GM21576 (cell line): ENCODE measurements around the gene DERL2.
"Not testable (repeated sequence)": the region's sequence is repeated elsewhere in the genome, so short reads cannot be mapped to it uniquely, and the experiment has no call there.

Experiments
- ATAC-seq: cut with Tn5 transposase; IDR thresholded peaks from one replicate; pipeline ENCODE4 v1.9.1; 2021; ENCODE audit warnings: mild to moderate bottlenecking, moderate library complexity; ENCODE audit not compliant: unreplicated experiment

DERL2 gene

DNA sequence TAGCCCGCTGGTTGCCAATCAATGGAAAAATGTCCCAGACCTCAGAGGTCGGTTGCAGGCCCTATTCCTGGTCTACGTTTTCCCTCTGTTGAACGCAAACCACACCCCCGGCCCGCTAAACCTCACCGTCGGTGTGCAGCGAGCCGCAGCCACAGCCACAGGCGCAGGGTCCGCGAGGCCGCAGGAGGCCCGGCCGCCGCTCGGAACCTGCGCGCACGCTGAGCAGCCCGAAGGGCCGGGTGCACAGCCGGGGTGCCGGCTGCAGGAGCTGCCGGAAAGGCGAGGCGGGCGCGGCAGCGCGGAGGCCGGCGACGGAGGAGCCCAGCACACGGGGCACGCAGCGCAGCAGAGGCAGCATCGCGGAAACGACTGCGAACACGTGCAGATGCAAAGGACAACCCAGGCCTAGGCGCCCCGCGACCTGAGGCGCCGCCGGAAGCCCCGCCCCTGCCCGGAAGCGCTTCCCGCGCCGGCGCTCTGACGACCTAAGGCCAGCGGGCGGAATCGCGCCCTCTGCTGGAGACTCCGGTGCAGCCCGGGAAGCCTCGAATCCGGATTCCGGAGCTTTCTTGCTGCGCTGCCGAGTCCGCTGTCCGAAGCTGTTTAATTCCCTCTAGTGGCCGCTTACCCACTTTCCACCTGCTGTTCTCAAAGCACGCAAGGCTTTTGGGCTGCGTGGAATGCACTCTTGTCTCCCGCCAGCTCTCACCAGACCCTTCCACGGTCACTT lies 47.1 kb downstream of the DERL2 start, which contains the start of gene C1QBP:
TSS of gene C1QBP (minus strand) at position 440 of the 730 bp plus-strand sequence. CDS start at position 358, 82 bp downstream.
- ATAC-seq: peak; percentile 72

DNA sequence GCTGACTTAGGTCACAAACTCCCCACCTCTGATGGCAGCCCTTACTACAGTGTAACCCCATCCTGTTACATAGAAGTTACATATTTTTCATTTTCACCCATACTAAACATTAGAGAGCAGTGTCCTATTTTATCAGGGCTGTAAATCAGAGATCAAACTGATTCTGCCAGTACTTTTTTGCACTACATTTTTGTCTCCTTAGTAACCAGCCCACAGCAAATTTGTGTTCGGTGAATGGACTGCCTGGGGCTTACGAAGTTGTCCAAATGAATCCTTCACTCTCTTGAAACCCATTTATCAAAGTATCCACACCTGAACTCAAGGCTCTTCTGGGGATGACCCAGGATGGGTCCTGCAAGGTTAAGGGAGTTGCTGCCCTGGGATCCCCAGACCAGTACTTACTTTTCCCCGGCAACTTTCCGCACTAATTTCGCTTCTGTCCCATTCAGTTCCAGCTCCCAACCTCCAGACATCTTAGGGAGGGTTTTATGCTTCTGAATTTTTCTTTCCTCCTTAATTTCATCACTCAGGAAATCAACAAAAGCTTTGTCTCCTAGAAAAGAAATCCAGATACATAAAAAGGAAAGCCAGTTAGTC lies 48.2 kb downstream of the DERL2 start:
- ATAC-seq: no peak

DNA sequence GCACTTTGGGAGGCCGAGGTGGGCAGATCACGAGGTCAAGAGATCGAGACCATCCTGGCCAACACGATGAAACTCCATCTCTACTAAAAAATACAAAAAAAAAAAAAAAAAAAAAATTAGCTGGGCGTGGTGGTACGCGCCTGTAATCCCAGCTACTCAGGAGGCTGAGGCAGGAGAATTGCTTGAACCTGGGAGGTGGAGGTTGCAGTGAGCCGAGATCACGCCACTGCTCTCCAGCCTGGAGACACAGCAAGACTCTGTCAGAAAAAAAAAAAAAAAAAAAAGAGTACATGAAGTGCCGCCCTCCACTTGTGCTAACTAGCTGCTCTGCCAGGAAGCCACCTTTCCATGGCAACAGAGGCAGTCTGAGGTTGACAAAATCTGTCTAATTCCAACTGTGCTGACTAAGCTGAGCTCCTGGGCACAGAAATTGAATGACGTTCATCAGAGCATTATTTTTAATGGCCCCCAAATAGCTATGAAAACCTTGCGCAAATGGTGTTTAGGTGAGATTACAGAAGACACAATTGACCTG lies 50.1 kb downstream of the DERL2 start:
- ATAC-seq: not testable (repeated sequence)

DNA sequence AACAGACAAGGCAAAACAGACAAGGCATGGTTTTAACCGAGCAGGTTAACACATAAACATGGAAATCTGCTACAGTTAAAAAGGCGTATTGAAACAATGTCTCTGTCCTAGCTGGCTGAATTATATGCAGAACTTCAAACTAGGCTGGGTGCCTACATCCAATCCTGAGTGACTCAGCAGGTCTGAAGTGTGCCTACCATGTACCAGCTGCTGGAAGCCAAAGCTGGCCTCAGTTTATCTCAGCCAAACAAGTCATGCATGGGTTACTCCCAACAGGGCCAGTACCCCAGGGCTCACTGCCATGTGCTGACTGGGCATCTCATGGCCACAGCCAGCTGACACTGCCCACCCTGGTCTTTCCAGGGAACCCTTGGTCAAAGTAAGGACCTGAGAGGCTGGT lies 51.0 kb downstream of the DERL2 start:
- no peak for ATAC-seq

DNA sequence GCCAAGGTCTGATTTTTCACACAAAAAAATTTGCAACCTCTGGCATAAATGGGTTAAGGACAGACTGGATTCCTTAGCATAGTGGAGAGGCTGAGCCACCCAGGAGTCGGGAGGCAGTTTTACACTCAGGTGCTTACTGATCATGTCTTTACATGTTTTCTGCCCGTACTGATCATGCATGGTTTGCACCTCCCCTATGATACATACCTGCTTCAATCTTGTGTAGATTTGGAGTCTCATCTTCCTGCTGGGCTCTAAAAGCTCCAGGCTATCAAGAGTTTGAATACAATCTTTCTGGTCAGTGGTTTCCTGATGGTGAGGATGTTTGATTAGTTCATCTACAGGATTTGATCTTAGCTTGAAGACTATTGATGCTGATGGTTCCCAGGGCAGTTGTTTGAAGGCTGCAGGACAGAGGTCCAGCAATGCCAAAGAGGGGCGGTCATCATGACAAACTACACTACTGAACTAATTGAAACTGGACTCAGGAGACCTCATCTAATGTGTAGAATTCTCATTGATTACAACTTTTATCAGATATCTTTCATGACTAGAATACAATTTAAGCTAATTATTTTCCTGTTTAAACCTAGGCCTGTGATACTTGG lies 53.9 kb downstream of the DERL2 start:
- no peak for ATAC-seq

DNA sequence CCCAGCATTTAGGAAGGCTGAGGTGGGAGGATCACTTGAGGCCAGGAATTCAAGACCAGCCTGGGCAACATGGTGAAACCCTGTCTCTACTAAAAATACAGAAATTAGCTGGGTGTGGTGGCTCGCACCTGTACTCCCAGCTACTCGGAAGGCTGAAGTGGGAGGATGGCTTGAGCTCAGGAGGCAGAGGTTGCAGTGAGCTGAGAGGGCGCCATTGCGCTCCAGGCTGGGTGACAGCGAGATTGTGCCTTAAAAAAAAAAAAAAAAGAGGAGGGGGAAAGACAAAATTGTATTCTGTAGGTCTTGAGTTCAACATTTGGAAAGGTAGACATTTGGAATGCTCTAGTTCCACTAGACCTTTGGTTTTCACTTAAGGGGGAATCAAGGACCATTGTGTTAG lies 54.7 kb downstream of the DERL2 start:
- ATAC-seq: not testable (repeated sequence)

DNA sequence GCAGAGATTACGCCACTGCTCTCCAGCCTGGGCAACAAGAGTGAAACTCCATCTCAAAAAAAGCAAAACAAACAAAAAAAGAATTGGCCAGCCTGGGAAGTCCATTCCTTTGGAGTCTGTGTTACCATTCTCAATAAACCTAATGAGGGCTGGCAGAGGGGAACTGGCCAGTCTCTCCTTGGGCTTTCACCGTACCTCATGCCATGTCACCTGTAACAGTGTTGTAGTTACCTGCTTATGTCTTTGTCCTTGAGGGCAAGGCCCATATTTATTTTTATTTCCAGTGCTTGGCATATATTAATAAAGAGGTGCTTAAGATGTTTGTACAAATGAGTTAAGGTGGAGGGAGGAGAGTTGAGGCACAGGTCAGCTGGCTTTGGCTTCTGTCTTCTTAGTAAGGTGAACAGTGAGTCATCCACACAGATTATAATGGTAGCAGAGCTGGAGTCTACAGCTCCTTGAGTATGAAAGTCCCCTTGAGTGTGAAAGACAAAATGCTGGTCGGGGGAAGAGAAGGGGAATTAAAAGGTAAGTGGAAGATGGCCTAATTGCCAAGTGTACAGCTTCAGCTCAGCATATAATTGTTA lies 55.5 kb downstream of the DERL2 start:
- no peak for ATAC-seq

DNA sequence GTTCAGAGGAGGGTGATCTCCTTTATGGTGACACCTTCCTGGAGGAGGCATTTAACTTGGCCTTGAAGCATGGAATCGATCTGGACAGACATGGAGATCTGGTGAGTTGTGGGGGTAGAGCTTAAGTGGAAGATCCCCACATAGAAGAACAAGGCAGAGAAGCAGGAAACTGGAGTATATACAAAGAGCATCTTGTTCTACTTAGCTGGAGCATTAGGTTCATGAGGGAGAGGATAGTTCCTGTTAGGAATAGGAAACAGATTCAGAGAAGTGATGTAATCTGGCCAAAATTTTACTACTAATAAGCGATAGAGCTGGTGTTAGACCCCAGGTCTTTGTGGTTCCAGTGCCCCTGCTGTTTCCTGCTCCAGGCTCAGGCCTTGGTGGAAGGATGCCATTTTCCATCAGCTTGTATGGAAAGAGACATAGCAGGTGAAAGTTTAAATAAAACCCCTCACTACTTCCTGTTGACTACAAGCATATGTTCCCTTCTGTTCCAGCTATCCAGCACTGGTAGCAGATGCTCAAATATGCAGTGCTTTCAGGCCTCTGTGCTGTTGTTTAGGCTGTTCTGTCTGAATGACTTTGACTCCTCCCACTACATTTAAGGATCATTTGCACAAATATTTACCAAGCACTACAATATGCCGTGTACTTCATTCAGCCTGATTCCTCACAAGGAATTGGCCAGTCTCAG lies 56.6 kb downstream of the DERL2 start:
- no peak for ATAC-seq

DNA sequence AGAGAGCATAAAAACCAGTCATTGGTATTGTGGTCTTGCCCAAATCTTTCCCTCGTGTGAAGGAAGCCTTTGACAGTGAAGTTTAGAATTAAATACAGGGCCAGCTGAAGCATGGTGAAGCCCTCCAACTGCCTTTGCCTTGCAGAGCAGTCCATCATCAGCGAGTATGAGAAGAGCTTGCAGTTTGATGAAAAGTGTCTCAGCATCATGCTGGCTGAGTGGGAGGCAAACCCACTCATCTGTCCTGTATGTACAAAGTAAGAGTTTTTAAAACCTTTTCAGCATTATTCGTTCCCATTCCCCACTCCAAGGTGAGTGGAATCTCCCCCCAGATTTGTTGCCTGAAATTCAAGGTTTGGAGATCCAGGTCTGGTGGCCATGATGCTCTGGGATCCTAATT lies 60.2 kb downstream of the DERL2 start:
- no peak for ATAC-seq

DNA sequence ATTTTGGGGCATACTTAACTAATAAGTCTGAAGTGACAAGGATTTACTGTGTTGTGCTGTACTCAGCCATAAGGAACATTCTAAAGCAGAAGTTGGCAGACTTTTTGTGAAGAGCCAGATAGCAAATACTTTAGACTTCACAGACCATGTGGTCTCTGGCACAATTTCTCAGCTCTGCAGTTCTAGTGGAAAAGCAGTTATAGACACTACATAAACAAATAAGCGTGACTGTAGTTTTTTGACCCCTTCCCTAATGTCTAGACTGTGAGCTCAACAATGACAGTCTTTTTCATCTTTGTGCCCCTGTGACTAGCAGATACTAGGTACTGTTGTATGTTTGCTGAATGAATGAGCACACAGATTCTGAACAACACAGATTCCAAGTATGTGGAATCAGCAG lies 61.1 kb downstream of the DERL2 start:
- ATAC-seq: no peak

DNA sequence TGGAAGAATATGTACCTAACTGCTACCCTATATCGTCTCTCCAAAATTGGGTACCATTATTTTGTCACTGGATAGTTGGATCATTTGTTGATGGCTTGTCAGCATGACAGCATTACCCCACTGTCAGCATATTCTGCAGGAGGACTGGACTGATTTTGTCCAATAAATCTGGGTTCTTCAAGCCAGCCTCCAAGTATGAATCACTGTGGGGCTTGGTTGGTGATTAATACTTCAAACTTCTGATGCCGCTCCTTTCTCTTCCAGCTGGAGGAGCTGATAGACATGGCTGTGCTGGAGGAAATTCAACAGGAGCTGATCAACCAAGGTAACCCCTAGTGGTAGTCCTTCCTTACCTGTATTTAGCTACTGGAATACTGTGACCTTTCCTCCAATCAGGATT lies 63.5 kb downstream of the DERL2 start:
- ATAC-seq: no peak
